GM21737 (cell line): ENCODE results near the gene BTRC.

ENCODE experiments used
- ATAC-seq: cut with Tn5 transposase; IDR thresholded peaks from one replicate; pipeline ENCODE4 v1.9.1; 2021; ENCODE audit warnings: mild to moderate bottlenecking, moderate library complexity; ENCODE audit not compliant: unreplicated experiment

Gene BTRC

GRCh38 chr10:101441541-101442455, 87.8 kb downstream of the BTRC start:
- no peak for ATAC-seq

- ATAC-seq, result no peak
Measured at GRCh38 chr10:101442456-101442800, 88.5 kb downstream of the BTRC start.

- no peak for ATAC-seq
Measured at GRCh38 chr10:101444058-101444898, 90.3 kb downstream of the BTRC start.

DNA sequence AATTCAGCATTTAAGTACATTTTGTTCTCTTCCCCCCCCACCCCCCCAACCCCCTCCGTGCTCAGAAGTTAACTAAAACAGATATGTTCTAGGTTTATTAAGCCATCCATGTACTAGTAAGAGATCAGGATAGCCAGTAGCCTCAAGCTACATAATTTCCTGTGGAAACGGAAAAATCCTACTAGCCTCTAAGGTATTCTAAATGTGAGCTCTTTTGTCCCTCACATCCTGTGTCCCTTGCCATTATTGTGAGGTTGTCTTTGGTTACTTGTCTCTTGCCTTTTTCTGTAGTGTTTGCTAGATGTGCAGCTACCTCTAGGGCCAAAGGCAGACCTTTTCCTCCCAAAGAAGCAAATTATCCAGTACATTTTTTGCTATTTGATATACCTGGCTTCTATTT, 92.1 kb downstream of the BTRC start:
- no peak for ATAC-seq

GRCh38 chr10:101446947-101447346, 93.0 kb downstream of the BTRC start:
- ATAC-seq, result no peak

DNA sequence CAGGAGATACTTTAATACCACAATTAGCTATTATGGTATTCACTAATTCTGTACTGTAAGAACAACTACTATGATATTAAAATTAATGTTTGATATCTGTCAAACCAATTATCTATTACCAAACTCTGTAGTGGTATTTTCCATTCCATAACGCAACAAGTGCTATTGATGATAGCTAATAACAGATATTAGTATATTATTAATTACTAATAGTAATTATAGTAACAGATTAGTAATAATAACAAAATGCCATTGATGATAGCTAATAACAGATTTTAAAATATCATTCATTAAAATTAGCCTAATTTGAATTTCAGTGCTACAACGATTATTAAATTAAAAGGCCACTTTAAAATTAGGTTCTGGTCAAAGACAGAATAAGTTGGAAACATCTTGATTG, 93.5 kb downstream of the BTRC start:
- ATAC-seq, result no peak

DNA sequence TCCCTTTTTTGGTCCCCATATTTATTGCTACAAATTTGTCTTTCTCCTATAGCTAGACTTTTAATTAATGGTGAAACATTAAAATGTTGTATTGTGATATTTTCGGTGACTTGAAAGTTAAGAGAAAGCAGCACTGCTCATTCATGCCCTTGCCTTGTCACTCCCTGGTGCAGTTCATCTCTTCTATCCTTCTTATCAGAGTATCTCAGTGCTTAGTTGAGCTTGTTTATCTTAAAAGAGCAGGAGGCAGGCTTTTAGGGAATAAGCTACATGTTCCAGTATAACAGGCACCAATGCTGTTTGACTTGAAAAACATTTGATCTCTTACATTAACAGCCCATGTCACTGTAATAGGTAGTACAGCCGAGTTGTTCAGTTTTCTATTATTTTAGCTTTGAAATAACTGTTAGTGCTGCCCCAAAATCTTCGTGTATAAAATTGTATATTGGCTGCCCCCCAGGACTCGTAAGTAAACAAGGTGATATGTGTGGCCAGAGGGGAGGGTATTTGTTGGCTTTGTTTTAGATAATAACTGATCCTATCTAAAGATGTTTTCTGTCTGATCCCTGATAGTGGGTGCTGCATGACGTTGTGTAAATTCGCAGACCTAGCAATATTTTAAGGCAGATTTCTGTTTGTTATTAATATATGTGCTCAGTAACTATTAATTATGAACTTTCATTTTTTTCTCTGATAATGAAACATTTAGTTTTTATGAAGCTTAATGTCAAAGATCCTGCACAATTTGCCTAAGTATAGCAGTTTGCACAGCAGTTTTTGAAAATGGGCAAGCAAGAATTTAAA, 96.5 kb downstream of the BTRC start:
- no peak for ATAC-seq

DNA sequence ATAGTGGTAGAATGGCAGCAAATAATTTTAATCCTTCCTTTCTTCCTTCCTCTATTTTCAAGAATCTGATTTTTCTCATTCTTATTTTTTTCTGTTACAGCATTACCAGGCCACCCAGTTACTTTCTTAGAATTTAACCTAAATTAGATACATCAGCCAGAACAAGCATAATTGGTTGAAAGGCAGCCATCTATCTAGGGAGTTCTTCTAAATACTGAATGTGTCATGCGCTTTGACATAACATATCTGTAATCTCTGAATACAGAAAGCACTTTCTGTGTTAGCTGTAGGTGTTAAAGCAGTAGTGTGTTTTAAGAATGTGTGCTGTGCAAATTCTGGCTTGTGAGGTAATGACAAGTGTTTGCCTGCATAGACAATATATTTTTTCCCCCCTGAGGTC, 97.3 kb downstream of the BTRC start:
- ATAC-seq, result no peak

DNA sequence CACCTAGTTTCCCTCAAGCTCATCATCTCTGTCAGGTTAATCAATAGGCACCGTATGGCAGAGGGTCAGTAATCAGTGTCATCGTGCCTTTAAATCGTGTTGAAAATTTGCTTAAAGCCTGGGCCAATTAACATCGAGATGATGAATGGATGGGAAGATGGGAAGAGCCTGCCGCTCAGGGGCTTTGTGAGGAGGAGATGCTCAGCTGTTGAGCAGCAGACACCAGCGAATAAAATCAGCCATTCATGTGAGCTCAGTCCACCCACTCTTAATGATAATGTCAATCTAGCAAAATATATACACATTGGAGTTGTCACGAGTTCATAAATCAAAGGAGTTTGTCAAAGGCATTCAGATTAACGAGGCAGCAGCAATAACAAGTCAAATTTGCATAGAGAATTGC, 97.7 kb downstream of the BTRC start:
- no peak for ATAC-seq

- no peak for ATAC-seq
Measured at GRCh38 chr10:101452176-101452575, 98.2 kb downstream of the BTRC start.

DNA sequence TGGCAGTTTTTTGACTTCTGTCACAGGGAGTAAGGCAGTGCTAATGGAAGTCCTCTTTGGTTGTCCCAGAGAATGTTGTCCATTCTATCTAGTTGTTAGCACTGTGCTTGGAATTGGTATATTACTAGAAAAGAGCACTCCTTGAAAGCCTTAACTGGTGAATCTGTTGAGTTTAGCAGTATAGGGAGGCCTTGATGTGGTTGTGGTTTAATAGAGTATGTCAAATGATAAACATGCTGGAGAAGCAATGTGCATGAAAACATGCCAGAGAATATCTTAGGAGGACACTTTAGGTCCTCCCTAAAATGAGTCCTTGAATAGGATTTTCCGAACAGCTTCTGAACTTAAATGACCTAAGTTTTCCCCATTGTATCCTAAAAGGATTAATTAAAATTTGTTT, 98.6 kb downstream of the BTRC start:
- no peak for ATAC-seq

DNA sequence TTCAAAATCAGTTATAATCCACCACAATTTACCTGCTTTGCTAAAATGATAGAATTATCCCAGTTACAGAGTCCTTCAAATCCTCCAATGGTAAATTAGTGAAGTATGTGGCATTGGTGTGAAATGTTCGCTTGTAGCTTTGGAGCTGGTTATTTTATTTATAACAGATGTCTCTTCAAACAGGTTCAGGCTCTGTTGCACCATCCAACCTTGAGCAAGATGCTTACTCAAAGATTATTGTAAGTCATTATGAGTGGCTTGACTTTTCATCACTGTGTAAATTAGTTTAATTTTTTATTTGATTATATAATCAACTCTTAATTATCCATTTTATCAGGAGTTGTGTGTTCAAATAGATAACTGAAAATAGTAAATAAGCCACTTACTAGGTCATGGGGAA, 99.4 kb downstream of the BTRC start:
- no peak for ATAC-seq

GRCh38 chr10:101453791-101454718, 100.1 kb downstream of the BTRC start:
- no peak for ATAC-seq

DNA sequence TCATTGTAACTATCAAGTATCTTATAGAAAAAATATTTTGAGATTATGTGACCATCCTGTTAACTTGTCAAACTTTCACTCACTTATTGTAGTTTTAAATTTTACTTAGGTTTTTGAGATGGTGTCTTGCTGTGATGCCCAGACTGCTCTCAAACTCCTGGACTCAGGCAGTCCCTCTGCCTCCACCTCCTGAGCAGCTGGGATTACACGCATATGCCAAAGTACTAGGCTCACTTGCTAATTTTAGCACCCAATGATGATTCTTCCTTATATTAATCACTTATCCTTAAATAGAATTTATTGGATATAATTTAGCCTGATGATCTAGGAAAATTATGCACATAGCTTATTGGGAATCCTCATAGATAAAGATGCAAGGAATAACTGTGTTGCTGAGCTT, 104.9 kb downstream of the BTRC start:
- ATAC-seq, result no peak

- no peak for ATAC-seq
Measured at GRCh38 chr10:101464082-101464481, 110.1 kb downstream of the BTRC start.

DNA sequence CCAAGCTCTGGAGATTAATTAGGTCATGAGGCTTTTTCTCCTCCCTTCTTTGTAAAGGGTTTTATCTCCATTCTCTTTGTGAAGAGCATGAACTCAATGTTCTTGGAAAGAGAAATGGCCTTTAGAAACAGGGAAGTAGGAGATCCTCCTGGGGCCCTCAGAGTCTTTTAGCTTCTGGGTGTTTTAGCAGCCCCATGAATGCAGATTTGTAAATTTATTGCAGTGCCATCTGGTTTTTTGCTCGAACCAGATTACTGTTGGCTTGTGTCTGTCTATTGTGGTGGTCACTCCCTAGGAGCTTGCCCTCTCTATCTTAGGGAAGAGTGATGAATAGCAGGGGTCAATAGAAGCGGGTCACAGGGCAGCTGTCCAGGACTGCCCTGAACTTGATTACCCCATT, 110.6 kb downstream of the BTRC start:
- ATAC-seq, result no peak

DNA sequence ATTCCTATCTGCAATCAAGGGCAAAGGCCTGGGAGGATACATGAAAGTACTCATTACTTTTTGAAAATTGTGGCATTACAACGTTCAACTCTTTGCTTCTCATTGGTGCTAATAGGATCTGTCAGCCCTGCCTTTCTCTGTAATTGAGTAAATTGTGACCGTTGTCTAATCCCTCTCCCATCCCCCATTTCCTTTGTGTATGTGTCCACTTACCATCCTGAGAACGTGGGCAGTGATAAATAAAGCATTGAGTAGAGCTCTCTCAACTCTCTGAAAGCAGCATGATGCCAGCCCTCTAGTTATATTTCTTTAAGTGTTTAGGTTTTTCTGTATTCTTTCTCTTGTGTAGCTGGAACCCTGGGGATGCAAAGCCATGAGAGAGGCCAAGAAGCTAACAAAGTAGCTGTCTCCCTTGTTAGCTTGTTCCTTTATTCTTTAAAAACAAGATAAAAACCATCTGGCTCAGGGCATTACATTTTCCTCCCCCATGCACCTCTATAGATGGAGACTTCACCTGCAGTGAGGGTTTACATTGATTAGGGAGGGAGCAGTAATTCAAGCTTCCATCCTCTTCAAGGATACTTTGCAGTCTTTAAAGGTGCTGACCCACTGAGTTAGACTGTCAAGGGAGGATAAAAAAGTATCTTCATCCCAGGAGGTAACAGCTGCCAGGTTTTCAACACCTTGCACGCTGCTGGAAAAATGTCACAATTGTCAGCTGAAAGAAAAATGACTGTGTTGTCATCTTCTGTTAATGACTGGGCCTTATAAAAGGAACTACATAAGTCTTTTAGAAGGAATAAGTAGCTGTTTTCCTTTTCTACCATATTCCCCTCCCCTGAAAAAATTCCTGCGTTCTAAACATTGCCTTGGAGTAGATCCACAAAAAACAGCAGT, 112.3 kb downstream of the BTRC start:
- ATAC-seq, result no peak

- ATAC-seq, result no peak
Measured at GRCh38 chr10:101467286-101467770, 113.4 kb downstream of the BTRC start.

DNA sequence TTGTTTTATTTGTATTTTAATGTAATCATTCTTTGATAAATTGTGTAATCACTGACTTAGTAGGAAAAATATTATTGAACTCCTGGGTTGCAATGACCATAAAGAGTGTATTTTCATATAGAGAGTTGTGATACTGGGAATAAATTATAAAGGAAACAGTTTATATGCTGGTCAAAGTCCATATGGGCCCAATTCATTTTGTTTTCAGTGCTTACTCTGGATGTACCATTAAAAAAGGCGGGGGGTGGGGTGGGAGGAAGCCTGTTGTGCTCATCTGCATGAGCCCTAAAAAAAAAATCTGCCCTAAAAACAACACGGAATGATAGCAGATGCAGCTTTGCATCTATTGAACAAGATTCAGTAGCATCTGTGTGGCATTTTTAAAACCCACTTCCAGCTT, 114.2 kb downstream of the BTRC start:
- ATAC-seq, result no peak
